Astrocyte (in vitro differentiated cells and primary cell): Measurements from ENCODE around the gene NEUROG3. TPM values are rescaled to one million over a fixed set of nuclear protein-coding genes. Genes with fewer than 3 reads are reported as not detected.

Experiments used
- DNase-seq: peaks from one replicate; pipeline ENCODE4 v3.0.0-alpha.2; 2010; ENCODE audit warnings: low read depth
- FAIRE-seq: peaks from 2 replicates; lab custom pipeline; 2011; peaks lifted over from hg19 to GRCh38; lab: Jason Lieb, UNC
- H2AFZ ChIP-seq: 2 replicates; pipeline ENCODE4 v1.6.0; 2012; ENCODE audit warnings: low read depth, low read length, inconsistent platforms
- H3K27ac ChIP-seq: 2 replicates; pipeline ENCODE4 v1.5.1; 2011; ENCODE audit warnings: low read depth, low read length, inconsistent platforms
- H3K27me3 ChIP-seq: 2 replicates; pipeline ENCODE4 v1.6.0; 2011; ENCODE audit warnings: low read length, inconsistent platforms; ENCODE audit not compliant: insufficient read depth
- H3K36me3 ChIP-seq: 2 replicates; pipeline ENCODE4 v1.5.1; 2011; ENCODE audit warnings: low read length, inconsistent platforms; ENCODE audit not compliant: insufficient read depth
- H3K4me1 ChIP-seq: 2 replicates; pipeline ENCODE4 v1.5.1; 2011; ENCODE audit warnings: low read length, inconsistent platforms; ENCODE audit not compliant: insufficient read depth
- H3K4me2 ChIP-seq: 2 replicates; pipeline ENCODE4 v1.6.0; 2012; ENCODE audit warnings: low read length, inconsistent platforms
- H3K4me3 ChIP-seq: 2 replicates; pipeline ENCODE4 v1.5.1; 2011; ENCODE audit warnings: low read depth, mild to moderate bottlenecking, low read length, inconsistent platforms; ENCODE audit not compliant: insufficient read depth
- H3K79me2 ChIP-seq: 2 replicates; pipeline ENCODE4 v1.6.0; 2012; ENCODE audit warnings: mild to moderate bottlenecking, low read length, inconsistent platforms; ENCODE audit not compliant: insufficient read depth
- H3K9ac ChIP-seq: 2 replicates; pipeline ENCODE4 v1.6.0; 2012; ENCODE audit warnings: mild to moderate bottlenecking, low read length, inconsistent platforms
- H3K9me3 ChIP-seq: 2 replicates; pipeline ENCODE4 v1.5.1; 2012; ENCODE audit warnings: low read depth, mild to moderate bottlenecking, low read length, inconsistent platforms; ENCODE audit not compliant: insufficient read depth
- H4K20me1 ChIP-seq: 2 replicates; pipeline ENCODE4 v1.6.0; 2012; ENCODE audit warnings: low read length, inconsistent platforms; ENCODE audit not compliant: insufficient read depth
- H3K27ac Mint-ChIP-seq: one replicate; pipeline ENCODE4 v1.8.0; 2021; ENCODE audit warnings: mild to moderate bottlenecking, mixed read lengths; ENCODE audit not compliant: unreplicated experiment
- H3K27me3 Mint-ChIP-seq: one replicate; pipeline ENCODE4 v1.8.0; 2021; ENCODE audit warnings: low read depth, mixed read lengths; ENCODE audit not compliant: unreplicated experiment
- H3K36me3 Mint-ChIP-seq: one replicate; pipeline ENCODE4 v1.8.0; 2021; ENCODE audit warnings: low read depth, mixed read lengths; ENCODE audit not compliant: unreplicated experiment
- H3K4me1 Mint-ChIP-seq: one replicate; pipeline ENCODE4 v1.8.0; 2021; ENCODE audit warnings: low read depth, mixed read lengths; ENCODE audit not compliant: unreplicated experiment
- H3K4me3 Mint-ChIP-seq: one replicate; pipeline ENCODE4 v1.8.0; 2021; ENCODE audit warnings: mild to moderate bottlenecking, moderate library complexity, mixed read lengths; ENCODE audit not compliant: unreplicated experiment
- H3K9me3 Mint-ChIP-seq: one replicate; pipeline ENCODE4 v1.8.0; 2021; ENCODE audit warnings: mild to moderate bottlenecking, mixed read lengths; ENCODE audit not compliant: unreplicated experiment
- CTCF ChIP-seq: IDR thresholded peaks from 2 replicates; pipeline ENCODE4 v1.5.1; 2011; ENCODE audit warnings: low read depth, mild to moderate bottlenecking, inconsistent platforms, low read length, moderate library complexity; ENCODE audit not compliant: insufficient read depth
- EZH2 ChIP-seq: IDR thresholded peaks from 2 replicates; pipeline ENCODE4 v1.6.1; 2012; ENCODE audit warnings: mild to moderate bottlenecking, low read length, inconsistent platforms; ENCODE audit not compliant: insufficient read depth
- total RNA-seq: library from RNA; stranded (reverse); gene quantifications from 2 replicates; pipeline ENCODE4 v1.2.1, GENCODE V29; 2021

The NEUROG3 gene
- total RNA-seq, 1 donor from 2014 or later, result not detected

GRCh38 chr10:69575164-69575722, 2.0 kb upstream of the NEUROG3 start:
- Histone ChIP-seq H4K20me1 (no peaks in the 10 kb centered on the region), H3K9ac (no peak overlapping the region), H3K4me3 (no peak overlapping the region), H3K4me2 (no peak overlapping the region), H3K27me3 (peaks cover 80% of the 10 kb centered on the region), H3K4me1 (no peaks in the 10 kb centered on the region), H3K9me3 (no peaks in the 10 kb centered on the region), H2AFZ (no peak overlapping the region), H3K79me2 (no peaks in the 10 kb centered on the region), H3K27ac (no peak overlapping the region), H3K36me3 (no peaks in the 10 kb centered on the region)
- Mint-ChIP-seq H3K27me3 (peaks cover 91% of the 10 kb centered on the region), H3K9me3 (peaks cover 2% of the 10 kb centered on the region), H3K4me3 (no peak overlapping the region), H3K27ac (no peak overlapping the region), H3K36me3 (peaks cover 2% of the 10 kb centered on the region), H3K4me1 (peaks cover 6% of the 10 kb centered on the region)
- no peak for FAIRE-seq
- TF ChIP-seq EZH2, result no peak
- no peak for TF ChIP-seq CTCF
- no peak for DNase-seq

- peaks cover 6% of the 10 kb centered on the region for H3K4me1 Mint-ChIP-seq
- Histone ChIP-seq H3K36me3 (no peaks in the 10 kb centered on the region), H2AFZ (no peak overlapping the region), H4K20me1 (no peaks in the 10 kb centered on the region), H3K4me3 (no peak overlapping the region), H3K27me3 (peaks cover 80% of the 10 kb centered on the region), H3K4me1 (no peaks in the 10 kb centered on the region), H3K9me3 (no peaks in the 10 kb centered on the region), H3K4me2 (no peak overlapping the region), H3K27ac (no peak overlapping the region), H3K9ac (no peak overlapping the region), H3K79me2 (no peaks in the 10 kb centered on the region)
- H3K9me3 Mint-ChIP-seq, result peaks cover 6% of the 10 kb centered on the region
- peak overlapping the region; percentile 67 for H3K4me3 Mint-ChIP-seq
- peaks cover 91% of the 10 kb centered on the region for H3K27me3 Mint-ChIP-seq
- peak overlapping the region; percentile 26 for H3K27ac Mint-ChIP-seq
- no peak for DNase-seq
- TF ChIP-seq EZH2 (no peak), CTCF (no peak)
- FAIRE-seq, result no peak
- peaks cover 2% of the 10 kb centered on the region for H3K36me3 Mint-ChIP-seq
These were observed 1.4 kb upstream of the NEUROG3 start for GRCh38 chr10:69574571-69574978.
